ENCODE data around the gene FAM124A.

The FAM124A gene

GRCh38 chr13:51218626-51219025 is 3.6 kb upstream of the FAM124A start:
- no peak for DNase-seq
- intact Hi-C loops (cut with DNase I) = no loop called here

- intact Hi-C loops (cut with DNase I) = loop anchor here (5.0 kb wide), 2 partner anchors 67 to 232 kb away; partner anchors contain the start of gene INTS6
Observed at GRCh38 chr13:51220706-51221105, 1.5 kb upstream of the FAM124A start.

DNA sequence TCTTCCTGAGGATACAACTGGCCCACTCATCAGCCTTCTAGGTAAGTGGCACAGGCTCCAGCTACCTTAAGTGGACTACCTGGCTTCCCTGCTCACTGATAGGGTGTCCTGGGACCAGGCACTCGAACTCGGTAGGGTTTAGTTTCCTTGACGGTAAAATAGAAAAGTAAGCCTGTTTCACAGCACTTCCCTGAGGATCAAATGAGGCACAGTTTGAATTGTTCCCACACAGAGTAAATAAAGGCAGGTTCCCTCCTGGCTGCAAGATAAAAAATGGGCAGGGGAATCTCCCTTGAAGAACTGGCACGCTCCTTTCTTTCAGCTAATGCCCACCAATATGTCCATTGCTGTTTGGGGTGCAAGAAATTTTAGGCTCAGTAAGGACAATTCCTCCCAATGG is 1.1 kb upstream of the FAM124A start:
- intact Hi-C loops (cut with DNase I) = loop anchor here (5.0 kb wide), 2 partner anchors 66 to 231 kb away; partner anchors contain the start of gene INTS6
- no peak for DNase-seq

More at GRCh38 chr13:51220706-51221105, 1.5 kb upstream of the FAM124A start:
- no peak for DNase-seq

DNA sequence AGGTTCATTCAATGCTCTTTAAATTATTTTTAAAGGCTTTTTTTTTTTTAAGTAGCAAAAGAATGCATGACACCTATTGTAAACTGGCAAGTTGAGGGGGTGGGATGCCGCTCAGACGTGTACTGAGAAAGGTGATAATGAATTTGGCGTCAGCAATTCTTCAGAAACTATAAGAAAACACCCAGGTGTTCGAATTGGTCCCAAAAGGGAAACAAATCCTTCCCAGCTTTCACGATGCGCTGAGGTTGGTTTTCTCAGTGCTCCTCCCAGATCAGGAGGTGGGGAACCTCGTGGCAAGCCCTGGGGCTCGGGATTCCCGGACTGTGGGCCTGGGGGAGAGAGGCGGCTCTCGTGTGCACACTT is 543 bp upstream of the FAM124A start:
- DNase-seq = no peak
- intact Hi-C loops (cut with DNase I) = loop anchor here (1.0 to 5.0 kb wide), 4 partner anchors 25 to 231 kb away; partner anchors contain the start of gene INTS6

DNA sequence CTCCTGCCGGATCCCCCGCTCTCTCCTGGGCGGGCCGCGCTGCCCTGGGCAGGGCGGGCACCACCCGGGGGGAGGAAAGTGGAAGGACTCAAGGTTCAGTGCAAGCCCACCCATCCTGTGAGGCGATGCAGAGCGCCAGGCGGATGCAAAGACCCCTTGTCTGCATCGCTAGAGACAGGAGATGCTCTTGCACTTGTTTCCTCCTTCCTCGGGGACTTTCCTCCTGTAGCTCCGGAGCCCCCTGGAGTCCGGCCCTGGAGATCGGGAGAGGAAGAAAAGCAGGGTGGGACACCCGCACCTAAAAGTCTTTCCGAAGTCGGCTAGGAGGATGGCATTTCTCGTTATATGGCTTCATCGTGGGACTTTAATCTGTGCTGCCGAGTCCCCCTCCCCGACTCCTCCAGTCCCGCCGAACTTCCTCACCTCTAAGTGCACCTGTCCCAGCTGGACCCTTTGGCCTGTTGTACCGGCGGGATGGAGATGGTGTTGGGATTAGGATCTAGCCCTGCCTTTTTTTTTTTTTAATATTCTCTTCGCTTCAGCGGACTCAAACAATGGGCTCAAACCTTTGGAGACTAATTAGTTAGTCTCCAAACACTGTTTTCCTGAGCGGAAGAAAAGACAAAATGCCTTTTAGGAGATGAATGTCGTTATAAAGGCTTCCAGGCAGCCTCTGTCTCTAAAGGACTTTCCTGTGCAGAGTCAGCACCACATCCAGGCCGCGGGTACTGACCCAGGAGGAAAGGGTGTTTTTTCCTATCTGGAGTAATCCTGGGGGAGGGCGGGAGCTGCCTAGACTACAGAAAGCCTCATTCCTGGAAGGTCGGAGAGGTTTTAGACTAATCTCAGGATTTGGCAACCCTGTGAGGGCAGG is 725 bp downstream of the FAM124A start:
- DNase-seq = peak in 4 of 10 donors; percentile 26 to 88 (median 38)
- intact Hi-C loops (cut with DNase I) = loop anchor here (1.0 to 5.0 kb wide), 4 partner anchors 24 to 229 kb away; partner anchors contain the start of gene INTS6

- DNase-seq = peak in 8 of 10 donors; percentile 38 to 96 (median 58)
- intact Hi-C loops (cut with DNase I) = loop anchor here (2.0 to 5.0 kb wide), 3 partner anchors 23 to 229 kb away; partner anchors contain the start of gene INTS6
Observed at GRCh38 chr13:51223560-51224270, 1.5 kb downstream of the FAM124A start.

DNA sequence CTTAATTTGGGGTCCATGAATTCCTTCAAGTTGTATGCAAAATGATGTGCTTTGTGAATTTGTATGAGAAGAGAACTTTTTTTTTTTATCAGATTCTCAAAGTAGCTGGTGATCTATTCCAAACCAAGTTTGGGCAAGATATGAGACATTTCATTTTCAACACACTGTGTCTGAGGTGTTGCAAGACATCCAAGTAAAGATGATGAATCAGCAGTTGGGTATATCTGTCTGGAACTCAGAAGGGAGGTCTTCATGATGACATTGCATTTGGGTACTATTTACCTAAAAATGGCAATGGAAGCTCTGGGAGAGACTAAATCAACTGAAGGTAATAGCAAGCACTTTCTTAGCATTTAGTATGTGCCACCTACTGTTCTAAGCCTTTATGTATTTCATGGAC is 2.8 kb downstream of the FAM124A start:
- DNase-seq = no peak
- intact Hi-C loops (cut with DNase I) = no loop called here

GRCh38 chr13:51227404-51227803 is 5.2 kb downstream of the FAM124A start:
- no peak for DNase-seq

GRCh38 chr13:51229101-51229719 is 7.0 kb downstream of the FAM124A start:
- intact Hi-C loops (cut with DNase I) = no loop called here
- peak in 1 of 10 donors; percentile 83 for DNase-seq

More at GRCh38 chr13:51227404-51227803, 5.2 kb downstream of the FAM124A start:
- intact Hi-C loops (cut with DNase I) = no loop called here

GRCh38 chr13:51229731-51230130 is 7.5 kb downstream of the FAM124A start:
- peak in 1 of 10 donors; percentile 54 for DNase-seq
- intact Hi-C loops (cut with DNase I) = no loop called here

GRCh38 chr13:51230477-51231105 is 8.4 kb downstream of the FAM124A start:
- intact Hi-C loops (cut with DNase I) = no loop called here
- DNase-seq = peak in 4 of 10 donors; percentile 42 to 91 (median 63)

- intact Hi-C loops (cut with DNase I) = no loop called here
- DNase-seq = no peak
Observed at GRCh38 chr13:51231456-51231855, 9.3 kb downstream of the FAM124A start.

DNA sequence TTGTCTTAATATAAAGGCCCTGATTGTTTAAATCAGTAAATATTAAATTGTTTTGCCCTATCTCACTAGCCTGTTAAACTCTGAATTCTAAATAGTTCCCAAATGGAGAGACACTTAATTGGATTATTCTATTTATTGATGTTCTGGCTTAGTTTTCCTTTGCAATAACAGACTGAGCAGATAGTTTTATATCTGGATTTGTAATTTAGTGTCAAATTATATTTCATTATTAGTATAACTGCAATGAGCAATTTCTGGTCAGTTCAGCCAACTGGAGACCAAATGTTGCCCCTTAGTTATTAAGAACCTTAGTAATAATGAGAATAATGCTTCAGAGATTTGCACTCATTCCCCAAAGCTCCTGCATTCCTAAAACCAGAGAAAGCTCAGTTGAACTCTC is 10.1 kb downstream of the FAM124A start:
- intact Hi-C loops (cut with DNase I) = no loop called here
- DNase-seq = no peak

DNA sequence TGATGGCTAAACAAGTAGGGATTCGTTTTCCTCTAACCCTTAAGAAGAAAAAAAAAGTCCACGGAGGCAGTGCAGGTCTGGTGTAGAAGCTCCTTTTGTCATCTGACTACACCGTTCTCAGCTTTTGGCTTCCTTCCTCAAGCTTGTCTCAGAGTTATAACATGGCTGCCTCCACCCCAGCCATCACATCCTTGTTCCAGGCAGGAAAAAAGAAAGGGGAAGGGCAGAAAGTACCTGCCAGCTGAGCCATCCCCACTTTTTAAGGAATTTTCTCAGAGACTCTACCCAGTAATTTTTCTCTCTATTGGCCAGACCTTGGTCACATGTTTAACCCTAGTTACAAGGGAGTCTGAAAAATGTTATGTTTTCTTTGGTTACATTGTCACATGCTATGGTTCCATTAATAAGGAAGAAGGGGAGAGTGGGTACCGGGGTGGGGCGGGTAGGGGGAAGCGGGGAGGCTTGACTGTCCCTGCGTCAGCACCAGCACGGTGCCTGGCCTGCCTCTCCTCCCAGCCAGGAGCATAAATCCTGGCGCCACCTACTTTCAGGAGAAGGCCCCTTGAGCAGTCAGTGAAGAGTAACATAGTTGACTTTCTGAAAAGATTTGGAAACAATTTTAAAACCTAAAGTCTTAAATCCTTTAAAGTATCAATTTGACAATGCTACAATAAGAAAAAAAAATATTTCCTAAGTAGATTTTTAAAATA is 11.1 kb downstream of the FAM124A start:
- peak in 1 of 10 donors; percentile 60 for DNase-seq
- intact Hi-C loops (cut with DNase I) = no loop called here

GRCh38 chr13:51234676-51235075 is 12.5 kb downstream of the FAM124A start:
- intact Hi-C loops (cut with DNase I) = no loop called here
- DNase-seq = no peak

DNA sequence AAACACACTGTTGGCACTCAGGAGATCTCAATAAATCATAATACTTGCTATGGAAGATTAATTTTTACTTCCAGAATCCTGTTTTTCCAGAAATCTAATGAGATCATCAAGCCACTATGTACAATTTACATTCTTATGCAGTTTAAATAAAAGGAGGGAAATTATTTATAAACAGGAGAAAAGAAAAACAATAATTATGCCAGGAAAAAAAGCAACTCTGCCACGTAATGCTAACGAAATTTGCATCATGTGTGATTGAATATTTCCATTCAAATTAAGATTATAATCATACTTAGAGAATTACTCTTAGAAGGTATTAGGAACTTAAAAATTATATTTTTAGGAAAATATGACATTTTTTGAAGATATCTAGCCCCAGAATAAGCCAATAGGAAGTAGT is 13.0 kb downstream of the FAM124A start:
- DNase-seq = no peak
- intact Hi-C loops (cut with DNase I) = no loop called here

- DNase-seq = no peak
- intact Hi-C loops (cut with DNase I) = no loop called here
Observed at GRCh38 chr13:51235756-51236490, 13.7 kb downstream of the FAM124A start.

- intact Hi-C loops (cut with DNase I) = no loop called here
- DNase-seq = no peak
Observed at GRCh38 chr13:51236491-51236792, 14.2 kb downstream of the FAM124A start.

GRCh38 chr13:51237386-51237785 is 15.2 kb downstream of the FAM124A start:
- no peak for DNase-seq

More at GRCh38 chr13:51237386-51237785, 15.2 kb downstream of the FAM124A start:
- intact Hi-C loops (cut with DNase I) = no loop called here

Data from posterior cingulate gyrus (tissue), 11 donors.